ENCODE data around the gene STMP1. TPM values are rescaled to one million over a fixed set of nuclear protein-coding genes. Genes with fewer than 3 reads are reported as not detected.
A peak's percentile ranks its signal among the peaks of the same experiment; 100 is the strongest.
"Not testable (repeated sequence)": the region's sequence is repeated elsewhere in the genome, so short reads cannot be mapped to it uniquely, and the experiment has no call there.

STMP1 gene
- polyA plus RNA-seq, 1 donor (not counting 4 experiments of a cell fraction or from before 2014, with no cell fraction given), result 30.5 TPM

DNA sequence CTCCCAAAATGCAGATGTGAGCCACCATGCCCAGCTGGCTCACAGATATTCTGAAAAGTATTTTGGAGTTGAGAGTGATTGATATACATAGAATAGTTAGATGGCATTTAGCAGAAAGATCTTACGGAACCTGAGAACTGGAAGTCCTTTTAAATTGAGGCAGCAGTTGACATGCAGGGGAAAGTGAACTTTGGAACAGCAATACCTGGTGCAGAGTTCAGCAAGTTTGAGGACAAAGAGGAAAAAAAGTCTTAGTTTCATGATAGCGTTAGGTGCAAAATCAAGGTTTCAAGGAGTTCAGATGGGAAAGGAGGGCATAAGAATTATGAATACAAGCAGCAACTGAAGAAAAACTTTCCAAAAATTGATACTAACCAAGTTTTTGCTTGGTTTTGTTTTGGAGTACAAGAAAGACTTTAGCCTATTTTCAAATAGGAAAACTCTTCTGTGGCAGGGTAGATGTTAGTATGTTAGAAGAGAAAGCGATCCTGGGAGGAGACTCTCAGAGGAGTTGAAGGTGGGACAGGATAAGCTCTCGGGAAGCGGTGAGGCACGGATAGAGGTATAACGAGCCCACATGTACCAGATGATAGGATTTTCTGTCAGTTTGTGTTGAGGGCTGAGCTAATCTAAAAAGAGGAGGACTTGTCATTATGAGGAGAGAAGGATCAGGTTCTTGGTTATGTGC is 28.0 kb upstream of the STMP1 start:
- H3K4me1 ChIP-seq (ENCODE audit: control insufficient read depth, extremely low read depth, insufficient read depth, low read length), result no peaks in the 10 kb centered on the region
- no peak for FAIRE-seq
- dilution Hi-C loops (cut with MboI; ENCODE audit: extremely low pct_ligation_motif_present, low sequenced_read_pairs), result no loop called here
- H3K4me3 ChIP-seq (ENCODE audit: control insufficient read depth in 2 of 3, extremely low read depth in 1 of 3, insufficient read depth in 2 of 3, low read depth in 1 of 3, low read length in 3 of 3), result no peak overlapping the region
- no peak for DNase-seq (ENCODE audit: low read depth, low spot score)
- no peak overlapping the region for H2AFZ ChIP-seq (ENCODE audit: control insufficient read depth, low read length)
- no peaks in the 10 kb centered on the region for H3K79me2 ChIP-seq (ENCODE audit: control insufficient read depth, insufficient read depth, low read length)
- no peak for TF ChIP-seq EZH2 (IDR thresholded peaks at IDR 0.05; ENCODE audit: low read length)
- no peak for TF ChIP-seq CTCF (optimal IDR thresholded peaks at IDR 0.05 in 1 of 3, IDR thresholded peaks at IDR 0.05 in 1 of 3, conservative IDR thresholded peaks at IDR 0.05 in 1 of 3; ENCODE audit: extremely low read depth in 1 of 3, insufficient read depth in 2 of 3, low read length in 3 of 3)
- no peak overlapping the region for H3K4me2 ChIP-seq (ENCODE audit: control insufficient read depth, extremely low read depth, insufficient read depth, low read depth, low read length)
- H3K9ac ChIP-seq (ENCODE audit: control insufficient read depth, extremely low read depth, insufficient read depth, low read length), result no peak overlapping the region
- H3K36me3 ChIP-seq (ENCODE audit: control insufficient read depth in 2 of 2, extremely low read depth in 1 of 2, insufficient read depth in 2 of 2, low read length in 2 of 2), result peaks cover 14% of the 10 kb centered on the region in 2 experiments
- H3K9me3 ChIP-seq (ENCODE audit: control insufficient read depth, low read depth, low read length), result no peaks in the 10 kb centered on the region
- H3K27ac ChIP-seq (ENCODE audit: control insufficient read depth, insufficient read depth, low read length), result no peak overlapping the region
- no peaks in the 10 kb centered on the region for H3K27me3 ChIP-seq (ENCODE audit: control insufficient read depth, extremely low read depth, insufficient read depth, low read length)
- H4K20me1 ChIP-seq (ENCODE audit: control insufficient read depth, extremely low read depth, insufficient read depth, low read length), result no peaks in the 10 kb centered on the region
- H3K9me1 ChIP-seq (ENCODE audit: control insufficient read depth, extremely low read depth, insufficient read depth, low read length), result no peaks in the 10 kb centered on the region

DNA sequence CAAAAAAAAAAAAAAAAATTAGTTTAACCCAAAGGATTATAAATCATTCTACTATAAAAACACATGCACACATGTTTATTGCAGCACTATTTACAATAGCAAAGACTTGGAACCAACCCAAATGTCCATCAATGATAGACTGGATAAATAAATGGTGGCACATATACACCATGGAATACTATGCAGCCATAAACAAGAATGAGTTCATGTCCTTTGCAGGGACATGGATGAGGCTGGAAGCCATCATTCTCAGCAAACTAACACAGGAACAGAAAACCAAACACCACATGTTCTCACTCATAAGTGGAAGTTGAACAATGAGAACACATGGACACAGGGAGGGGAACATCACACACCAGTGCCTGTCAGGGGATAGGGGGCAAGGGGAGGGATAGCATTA is 22.6 kb upstream of the STMP1 start:
- H3K4me2 ChIP-seq (ENCODE audit: control insufficient read depth, extremely low read depth, insufficient read depth, low read depth, low read length); H3K4me1 ChIP-seq (ENCODE audit: control insufficient read depth, extremely low read depth, insufficient read depth, low read length); H3K79me2 ChIP-seq (ENCODE audit: control insufficient read depth, insufficient read depth, low read length); H3K27me3 ChIP-seq (ENCODE audit: control insufficient read depth, extremely low read depth, insufficient read depth, low read length); dilution Hi-C loops (cut with MboI; ENCODE audit: extremely low pct_ligation_motif_present, low sequenced_read_pairs); DNase-seq (ENCODE audit: low read depth, low spot score); H3K27ac ChIP-seq (ENCODE audit: control insufficient read depth, insufficient read depth, low read length); H3K4me3 ChIP-seq (ENCODE audit: control insufficient read depth in 2 of 3, extremely low read depth in 1 of 3, insufficient read depth in 2 of 3, low read depth in 1 of 3, low read length in 3 of 3); H3K9me3 ChIP-seq (ENCODE audit: control insufficient read depth, low read depth, low read length); H2AFZ ChIP-seq (ENCODE audit: control insufficient read depth, low read length); H4K20me1 ChIP-seq (ENCODE audit: control insufficient read depth, extremely low read depth, insufficient read depth, low read length); FAIRE-seq; H3K9me1 ChIP-seq (ENCODE audit: control insufficient read depth, extremely low read depth, insufficient read depth, low read length); H3K9ac ChIP-seq (ENCODE audit: control insufficient read depth, extremely low read depth, insufficient read depth, low read length): not testable (repeated sequence)
- H3K36me3 ChIP-seq (ENCODE audit: control insufficient read depth in 2 of 2, extremely low read depth in 1 of 2, insufficient read depth in 2 of 2, low read length in 2 of 2), result peaks cover 9 to 24% of the 10 kb centered on the region in 2 experiments

- no peak overlapping the region for H2AFZ ChIP-seq (ENCODE audit: control insufficient read depth, low read length)
- no peaks in the 10 kb centered on the region for H4K20me1 ChIP-seq (ENCODE audit: control insufficient read depth, extremely low read depth, insufficient read depth, low read length)
- no peak overlapping the region for H3K4me3 ChIP-seq (ENCODE audit: control insufficient read depth in 2 of 3, extremely low read depth in 1 of 3, insufficient read depth in 2 of 3, low read depth in 1 of 3, low read length in 3 of 3)
- no peaks in the 10 kb centered on the region for H3K9me3 ChIP-seq (ENCODE audit: control insufficient read depth, low read depth, low read length)
- no peaks in the 10 kb centered on the region for H3K9me1 ChIP-seq (ENCODE audit: control insufficient read depth, extremely low read depth, insufficient read depth, low read length)
- dilution Hi-C loops (cut with MboI; ENCODE audit: extremely low pct_ligation_motif_present, low sequenced_read_pairs), result no loop called here
- no peaks in the 10 kb centered on the region for H3K27me3 ChIP-seq (ENCODE audit: control insufficient read depth, extremely low read depth, insufficient read depth, low read length)
- no peak overlapping the region for H3K9ac ChIP-seq (ENCODE audit: control insufficient read depth, extremely low read depth, insufficient read depth, low read length)
- H3K4me2 ChIP-seq (ENCODE audit: control insufficient read depth, extremely low read depth, insufficient read depth, low read depth, low read length), result no peak overlapping the region
- H3K4me1 ChIP-seq (ENCODE audit: control insufficient read depth, extremely low read depth, insufficient read depth, low read length), result no peaks in the 10 kb centered on the region
- H3K79me2 ChIP-seq (ENCODE audit: control insufficient read depth, insufficient read depth, low read length), result no peaks in the 10 kb centered on the region
- no peak for FAIRE-seq
- H3K27ac ChIP-seq (ENCODE audit: control insufficient read depth, insufficient read depth, low read length), result peak overlapping the region; percentile 13
- no peak for DNase-seq (ENCODE audit: low read depth, low spot score)
- peaks cover 14 to 29% of the 10 kb centered on the region in 2 experiments for H3K36me3 ChIP-seq (ENCODE audit: control insufficient read depth in 2 of 2, extremely low read depth in 1 of 2, insufficient read depth in 2 of 2, low read length in 2 of 2)
- TF ChIP-seq EZH2 (IDR thresholded peaks at IDR 0.05; ENCODE audit: low read length), result no peak
- no peak for TF ChIP-seq CTCF (optimal IDR thresholded peaks at IDR 0.05 in 1 of 3, IDR thresholded peaks at IDR 0.05 in 1 of 3, conservative IDR thresholded peaks at IDR 0.05 in 1 of 3; ENCODE audit: extremely low read depth in 1 of 3, insufficient read depth in 2 of 3, low read length in 3 of 3)
Observed at GRCh38 chr7:135644154-135644553, 18.2 kb upstream of the STMP1 start.

Data from keratinocyte (primary cell).